Panc1 (cell line): Measurements from ENCODE around the gene CLIP1. TPM values are rescaled to one million over a fixed set of nuclear protein-coding genes. Genes with fewer than 3 reads are reported as not detected.

Experiments used
- ATAC-seq: fragments of 200-7000 bp; cut with Tn5 transposase; 2 replicates; pipeline ENCODE4 v1.9.1; 2020; ENCODE audit warnings: mild to moderate bottlenecking, moderate library complexity
- BruUV-seq: library from RNA; stranded (reverse); fragments of 400-500 nt; replicated peaks from 2 replicates; lab custom pipeline; 2021; lab: Mats Ljungman, UMichigan
- CTCF ChIA-PET: fragments of 300-600 bp; sonication (Branson Sonifier 250); formaldehyde crosslinking; loops from one replicate; lab custom pipeline; 2022; ENCODE audit warnings: antibody characterized with exemption; lab: Charles Lee
- POLR2A ChIA-PET: fragments of 300-600 bp; sonication (Branson Sonifier 250); formaldehyde crosslinking; loops from one replicate; lab custom pipeline; 2022; ENCODE audit warnings: antibody characterized with exemption; lab: Charles Lee
- DNase-seq: peaks from one replicate; pipeline ENCODE4 v3.0.0-alpha.2; 2010; ENCODE audit warnings: low read depth, low spot score
- H3K27ac ChIP-seq: 2 replicates; pipeline ENCODE4 v1.5.1; 2011; ENCODE audit warnings: mild to moderate bottlenecking, low read length, inconsistent platforms
- H3K27me3 ChIP-seq: fragments of 200-500 bp; sonication (Bioruptor generic); 2 replicates; pipeline ENCODE4 v1.6.0; 2014; ENCODE audit warnings: low read length, inconsistent platforms; ENCODE audit not compliant: control insufficient read depth, insufficient read depth
- H3K36me3 ChIP-seq: fragments of 200-500 bp; sonication (Bioruptor generic); 2 replicates; pipeline ENCODE4 v1.5.1; 2014; ENCODE audit warnings: inconsistent platforms, mild to moderate bottlenecking, low read length, moderate library complexity; ENCODE audit not compliant: control insufficient read depth, insufficient read depth
- H3K4me1 ChIP-seq: 2 replicates; pipeline ENCODE4 v1.5.1; 2011; ENCODE audit warnings: inconsistent platforms, mild to moderate bottlenecking, low read length, moderate library complexity; ENCODE audit not compliant: control insufficient read depth, insufficient read depth
- H3K4me3 ChIP-seq, 2 experiments: 2 replicates each; pipeline ENCODE4 v1.5.1; 2011 to 2012; ENCODE audit warnings: low read depth in 2 of 2, low read length in 2 of 2, mild to moderate bottlenecking in 2 of 2, inconsistent platforms in 1 of 2, moderate library complexity in 1 of 2
- H3K9me3 ChIP-seq: fragments of 200-500 bp; sonication (Bioruptor generic); 2 replicates; pipeline ENCODE4 v1.5.1; 2014; ENCODE audit warnings: low read depth, mild to moderate bottlenecking, inconsistent platforms, low read length, moderate library complexity; ENCODE audit not compliant: control insufficient read depth, insufficient read depth
- POLR2AphosphoS5 ChIP-seq: IDR thresholded peaks from 2 replicates; pipeline ENCODE4 v1.6.1; 2012; ENCODE audit warnings: mild to moderate bottlenecking, low read depth, low read length, moderate library complexity
- SIN3A ChIP-seq: IDR thresholded peaks from 2 replicates; pipeline ENCODE4 v1.6.1; 2012; ENCODE audit warnings: low read depth, mild to moderate bottlenecking, low read length, moderate library complexity, borderline replicate concordance; ENCODE audit not compliant: insufficient read depth
- TCF7L2 ChIP-seq: IDR thresholded peaks from 2 replicates; pipeline ENCODE4 v1.6.1; 2011; ENCODE audit warnings: mild to moderate bottlenecking, low read depth, low read length, inconsistent platforms
- in situ Hi-C: cut with HindIII; loops from 2 replicates; pipeline ENCODE4 v1.10.0; 2016; ENCODE audit warnings: low sequenced_read_pairs, low pct_unique_long_range_greater_than_20kb
- intact Hi-C: fragments of 100-400 bp; cut with micrococcal nuclease; formaldehyde crosslinking; loops from one replicate; pipeline ENCODE4 v1.10.0; 2022; ENCODE audit not compliant: unreplicated experiment
- total RNA-seq: library from RNA; stranded (reverse); gene quantifications from one replicate; pipeline ENCODE4 v1.2.1, GENCODE V29; 2021; ENCODE audit not compliant: unreplicated experiment
- TF ChIP-seq, protein P1 (sequence below), 2 experiments: IDR thresholded peaks; 2 replicates each; pipeline ENCODE4 v1.6.1; 2011 to 2012; ENCODE audit warnings: low read depth in 2 of 2, control low read depth in 1 of 2, low read length in 1 of 2, mild to moderate bottlenecking in 1 of 2, moderate library complexity in 1 of 2; ENCODE audit not compliant: insufficient read depth in 1 of 2
- TF ChIP-seq, protein P2 (sequence below): fragments of 450-650 bp; IDR thresholded peaks from 2 replicates; pipeline ENCODE4 v1.5.1; 2017; ENCODE audit warnings: mild to moderate bottlenecking

CLIP1 gene
- total RNA-seq, 1 experiment from 2014 or later: 117 TPM

DNA sequence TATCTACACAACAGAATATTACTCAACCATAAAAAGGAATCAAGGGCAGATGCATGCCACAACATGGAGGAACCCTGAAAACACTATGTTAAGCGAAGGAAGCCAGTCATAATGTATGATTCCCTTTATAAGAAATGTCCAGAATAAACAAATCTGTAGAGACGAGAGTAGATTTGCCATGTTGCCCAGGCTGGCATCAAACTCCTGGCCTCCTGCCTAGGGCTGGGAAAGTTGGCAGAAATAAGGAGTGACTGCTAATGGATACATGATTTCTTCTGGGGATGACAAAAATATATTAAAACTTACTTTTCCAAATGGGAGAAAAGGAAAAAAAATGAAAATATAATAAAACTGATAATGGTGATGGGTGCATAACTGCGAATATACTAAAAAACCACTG, 10.9 kb downstream of the CLIP1 start:
- ChIA-PET CTCF (no interaction called here), POLR2A (interaction anchor here (0.6 kb wide), 1 partner anchor 8 kb away, joined by 7 read pairs; no protein-coding TSS in a partner anchor)
- ATAC-seq (no peak), DNase-seq (no peak)
- intact Hi-C loops: no loop called here
- Histone ChIP-seq H3K4me3 (no peak overlapping the region), H3K27me3 (no peaks in the 10 kb centered on the region), H3K36me3 (no peaks in the 10 kb centered on the region), H3K27ac (no peak overlapping the region), H3K9me3 (no peaks in the 10 kb centered on the region), H3K4me1 (peaks cover 32% of the 10 kb centered on the region)
- TF ChIP-seq, protein P1, sequence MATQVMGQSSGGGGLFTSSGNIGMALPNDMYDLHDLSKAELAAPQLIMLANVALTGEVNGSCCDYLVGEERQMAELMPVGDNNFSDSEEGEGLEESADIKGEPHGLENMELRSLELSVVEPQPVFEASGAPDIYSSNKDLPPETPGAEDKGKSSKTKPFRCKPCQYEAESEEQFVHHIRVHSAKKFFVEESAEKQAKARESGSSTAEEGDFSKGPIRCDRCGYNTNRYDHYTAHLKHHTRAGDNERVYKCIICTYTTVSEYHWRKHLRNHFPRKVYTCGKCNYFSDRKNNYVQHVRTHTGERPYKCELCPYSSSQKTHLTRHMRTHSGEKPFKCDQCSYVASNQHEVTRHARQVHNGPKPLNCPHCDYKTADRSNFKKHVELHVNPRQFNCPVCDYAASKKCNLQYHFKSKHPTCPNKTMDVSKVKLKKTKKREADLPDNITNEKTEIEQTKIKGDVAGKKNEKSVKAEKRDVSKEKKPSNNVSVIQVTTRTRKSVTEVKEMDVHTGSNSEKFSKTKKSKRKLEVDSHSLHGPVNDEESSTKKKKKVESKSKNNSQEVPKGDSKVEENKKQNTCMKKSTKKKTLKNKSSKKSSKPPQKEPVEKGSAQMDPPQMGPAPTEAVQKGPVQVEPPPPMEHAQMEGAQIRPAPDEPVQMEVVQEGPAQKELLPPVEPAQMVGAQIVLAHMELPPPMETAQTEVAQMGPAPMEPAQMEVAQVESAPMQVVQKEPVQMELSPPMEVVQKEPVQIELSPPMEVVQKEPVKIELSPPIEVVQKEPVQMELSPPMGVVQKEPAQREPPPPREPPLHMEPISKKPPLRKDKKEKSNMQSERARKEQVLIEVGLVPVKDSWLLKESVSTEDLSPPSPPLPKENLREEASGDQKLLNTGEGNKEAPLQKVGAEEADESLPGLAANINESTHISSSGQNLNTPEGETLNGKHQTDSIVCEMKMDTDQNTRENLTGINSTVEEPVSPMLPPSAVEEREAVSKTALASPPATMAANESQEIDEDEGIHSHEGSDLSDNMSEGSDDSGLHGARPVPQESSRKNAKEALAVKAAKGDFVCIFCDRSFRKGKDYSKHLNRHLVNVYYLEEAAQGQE (IDR thresholded peaks at IDR 0.05; ENCODE audit: insufficient read depth in 1 of 2, low read depth in 2 of 2, low read length in 1 of 2): no peak
- no peak for TF ChIP-seq POLR2AphosphoS5
- TF ChIP-seq TCF7L2: no peak
- TF ChIP-seq, protein P2, sequence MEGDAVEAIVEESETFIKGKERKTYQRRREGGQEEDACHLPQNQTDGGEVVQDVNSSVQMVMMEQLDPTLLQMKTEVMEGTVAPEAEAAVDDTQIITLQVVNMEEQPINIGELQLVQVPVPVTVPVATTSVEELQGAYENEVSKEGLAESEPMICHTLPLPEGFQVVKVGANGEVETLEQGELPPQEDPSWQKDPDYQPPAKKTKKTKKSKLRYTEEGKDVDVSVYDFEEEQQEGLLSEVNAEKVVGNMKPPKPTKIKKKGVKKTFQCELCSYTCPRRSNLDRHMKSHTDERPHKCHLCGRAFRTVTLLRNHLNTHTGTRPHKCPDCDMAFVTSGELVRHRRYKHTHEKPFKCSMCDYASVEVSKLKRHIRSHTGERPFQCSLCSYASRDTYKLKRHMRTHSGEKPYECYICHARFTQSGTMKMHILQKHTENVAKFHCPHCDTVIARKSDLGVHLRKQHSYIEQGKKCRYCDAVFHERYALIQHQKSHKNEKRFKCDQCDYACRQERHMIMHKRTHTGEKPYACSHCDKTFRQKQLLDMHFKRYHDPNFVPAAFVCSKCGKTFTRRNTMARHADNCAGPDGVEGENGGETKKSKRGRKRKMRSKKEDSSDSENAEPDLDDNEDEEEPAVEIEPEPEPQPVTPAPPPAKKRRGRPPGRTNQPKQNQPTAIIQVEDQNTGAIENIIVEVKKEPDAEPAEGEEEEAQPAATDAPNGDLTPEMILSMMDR: no peak
- TF ChIP-seq SIN3A: no peak
- BruUV-seq: no TSS peak
- in situ Hi-C loops: no loop called here

DNA sequence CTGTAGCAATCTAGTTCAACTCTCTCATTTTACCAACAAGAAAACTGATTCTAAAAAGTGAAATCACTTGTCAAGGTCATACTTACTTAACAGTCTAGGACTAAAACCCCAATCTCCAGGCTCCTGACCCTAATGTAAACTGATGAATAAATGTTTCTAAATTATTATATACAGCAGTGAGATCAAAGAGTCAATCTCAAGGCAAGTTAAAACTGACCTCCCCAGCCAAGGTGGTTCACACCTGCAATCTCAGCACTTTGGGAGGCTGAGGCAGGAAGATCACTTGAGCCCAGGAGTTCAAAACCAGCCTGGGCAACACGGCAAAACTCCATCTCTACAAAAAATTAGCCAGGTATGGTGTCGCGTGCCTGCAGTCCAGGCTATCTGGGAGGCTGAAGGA, 15.3 kb downstream of the CLIP1 start:
- Histone ChIP-seq H3K4me1 (peaks cover 43% of the 10 kb centered on the region), H3K36me3 (no peaks in the 10 kb centered on the region), H3K4me3 (0 out of 4 replicates have a peak overlapping the region, but pooled peaks of 1 of the 2 experiments have one; percentile 1), H3K27me3 (no peaks in the 10 kb centered on the region), H3K27ac (peak overlapping the region; percentile 90), H3K9me3 (no peaks in the 10 kb centered on the region)
- BruUV-seq: no TSS peak
- POLR2A ChIA-PET: interaction anchor here (1.0 kb wide), 1 partner anchor 93 kb away, joined by 3 read pairs; the partner anchor contains the start of gene ZCCHC8
- DNase-seq (no peak), ATAC-seq (no peak)
- in situ Hi-C loops (no loop called here), intact Hi-C loops (no loop called here)
- 0 out of 2 replicates have a peak, but pooled peaks have one; percentile 9 for TF ChIP-seq TCF7L2
- TF ChIP-seq, protein P2: no peak
- CTCF ChIA-PET: interaction anchor here (0.6 to 0.7 kb wide), 2 partner anchors 22 to 51 kb away, joined by 6 to 10 read pairs; no protein-coding TSS in a partner anchor
